Stimulated activated naive B cell treated with anti-CD40 and anti-IgM and Interleukin-4, amounts not matched to agents 10 μg/mL and 1 μg/mL and 100 μg/mL, for 72 hours (primary cell): ENCODE data around the gene CRADD.
A peak's percentile ranks its signal among the peaks of the same experiment; 100 is the strongest.
"Not testable (repeated sequence)": the region's sequence is repeated elsewhere in the genome, so short reads cannot be mapped to it uniquely, and the experiment has no call there.

Source experiments
- ATAC-seq, 2 donors: fragments of 150-1000 bp; cut with Tn5 transposase; replicated peaks; 2 replicates each; pipeline ENCODE4 v1.10.0; 2021; ENCODE audit warnings: moderate library complexity in 1 of 2
- DNase-seq: peaks from one replicate; pipeline ENCODE4 v3.0.0; 2021
- H3K27ac Mint-ChIP-seq: one replicate; pipeline ENCODE4 v1.8.0; 2022; ENCODE audit warnings: mild to moderate bottlenecking, mixed read lengths
- H3K27me3 Mint-ChIP-seq, 2 donors: one replicate each; pipeline ENCODE4 v1.8.0; 2022; ENCODE audit warnings: mixed read lengths in 2 of 2
- H3K36me3 Mint-ChIP-seq, 2 donors: one replicate each; pipeline ENCODE4 v1.8.0; 2022; ENCODE audit warnings: mixed read lengths in 2 of 2, mild to moderate bottlenecking in 1 of 2
- H3K4me1 Mint-ChIP-seq, 2 donors: one replicate each; pipeline ENCODE4 v1.8.0; 2022; ENCODE audit warnings: mixed read lengths in 2 of 2, mild to moderate bottlenecking in 1 of 2
- H3K4me3 Mint-ChIP-seq, 2 donors: one replicate each; pipeline ENCODE4 v1.8.0; 2022; ENCODE audit warnings: mild to moderate bottlenecking in 2 of 2, mixed read lengths in 2 of 2, moderate library complexity in 1 of 2
- H3K9me3 Mint-ChIP-seq, 2 donors: one replicate each; pipeline ENCODE4 v1.8.0; 2022; ENCODE audit warnings: mixed read lengths in 2 of 2, mild to moderate bottlenecking in 1 of 2

The CRADD gene

DNA sequence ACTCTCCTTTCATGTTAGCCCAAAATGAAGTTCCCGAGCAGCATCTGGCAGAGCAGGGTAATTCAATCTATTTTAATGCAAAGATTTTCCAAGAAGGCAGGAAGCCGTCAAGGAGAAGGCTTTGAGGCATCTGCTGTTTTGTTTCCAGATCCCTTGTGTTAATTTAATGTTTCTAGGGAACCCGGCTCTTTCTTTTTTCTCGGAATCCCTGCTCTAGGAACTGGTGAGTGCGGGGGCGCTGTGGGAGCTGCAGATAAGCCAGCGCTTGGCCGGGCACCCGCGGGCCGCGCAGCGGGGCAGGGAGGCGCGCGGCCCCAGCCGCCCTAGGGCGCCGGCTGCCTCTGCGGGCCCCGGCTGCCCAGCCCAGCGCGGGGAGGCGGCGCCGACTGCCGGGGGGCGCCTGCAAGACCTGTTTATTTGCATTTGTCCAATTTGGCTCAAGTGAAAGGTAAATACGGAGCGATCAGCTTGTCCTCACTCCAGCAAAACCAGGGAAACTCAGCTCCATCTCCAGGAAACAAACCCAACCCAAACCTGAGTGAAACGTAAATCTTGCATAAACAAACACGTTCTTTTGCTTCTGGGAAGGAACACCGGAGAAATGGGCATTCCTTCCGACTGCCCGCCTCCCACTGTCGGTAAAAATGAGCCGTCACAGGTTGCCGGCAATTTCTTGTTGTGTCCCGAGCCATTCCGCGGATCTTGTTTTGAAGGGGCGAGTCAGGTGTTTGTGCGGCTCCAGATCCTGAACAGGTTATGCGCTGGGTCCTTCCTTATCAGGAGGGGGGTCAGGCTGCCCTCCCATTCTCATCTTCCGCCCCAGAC lies 65.1 kb downstream of the CRADD start:
- H3K36me3 Mint-ChIP-seq = no peaks in the 10 kb centered on the region
- DNase-seq (peak; percentile 43), ATAC-seq (peak; percentile 95 to 96)
- H3K27ac Mint-ChIP-seq = peak overlapping the region; percentile 89
- H3K9me3 Mint-ChIP-seq = no peaks in the 10 kb centered on the region
- H3K27me3 Mint-ChIP-seq = peaks cover 0 to 4% of the 10 kb centered on the region in 2 donors
- peak overlapping the region; percentile 92 to 95 for H3K4me3 Mint-ChIP-seq
- peaks cover 21 to 32% of the 10 kb centered on the region in 2 donors for H3K4me1 Mint-ChIP-seq

DNA sequence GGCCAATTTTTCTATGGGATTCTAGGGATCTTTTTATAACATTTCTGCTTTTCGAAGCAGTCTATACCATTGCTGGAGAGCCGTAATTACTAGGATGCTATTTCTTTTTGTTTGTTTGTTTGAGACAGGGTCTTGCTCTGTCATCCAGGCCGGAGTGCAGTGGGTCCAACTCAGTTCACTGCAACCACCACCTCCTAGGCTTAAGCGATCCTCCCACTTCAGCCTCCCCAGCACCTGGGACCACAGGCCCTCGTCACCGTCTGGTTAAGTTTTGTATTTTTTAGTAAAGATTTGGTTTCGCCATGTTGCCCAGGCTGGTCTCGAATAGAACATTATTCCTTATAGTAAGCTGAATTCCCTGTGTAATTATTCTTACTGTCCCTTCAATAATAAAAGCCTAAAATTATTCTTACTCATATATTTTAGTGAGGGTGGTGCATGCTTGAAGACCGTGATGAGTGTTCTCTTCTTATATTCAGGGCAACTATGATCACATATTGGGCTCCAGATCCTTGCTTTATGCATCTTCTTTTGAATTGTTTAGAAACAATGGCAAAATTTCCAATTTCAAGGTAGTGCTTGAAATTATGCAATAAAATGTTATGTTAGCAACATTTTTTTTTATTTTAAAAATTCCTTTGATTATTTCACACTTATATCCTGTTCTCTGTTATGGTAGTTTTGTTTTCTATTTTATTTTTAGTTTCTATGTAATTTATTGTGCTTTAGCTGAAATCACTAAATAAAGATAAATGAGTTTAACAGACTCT lies 66.2 kb downstream of the CRADD start:
- H3K9me3 Mint-ChIP-seq = no peaks in the 10 kb centered on the region
- H3K4me1 Mint-ChIP-seq = peaks cover 13 to 23% of the 10 kb centered on the region in 2 donors
- DNase-seq = no peak
- H3K36me3 Mint-ChIP-seq = no peaks in the 10 kb centered on the region
- H3K27me3 Mint-ChIP-seq = peaks cover 0 to 4% of the 10 kb centered on the region in 2 donors
- peak overlapping the region; percentile 46 to 95 for H3K4me3 Mint-ChIP-seq
- peak overlapping the region; percentile 25 for H3K27ac Mint-ChIP-seq
- no peak for ATAC-seq

DNA sequence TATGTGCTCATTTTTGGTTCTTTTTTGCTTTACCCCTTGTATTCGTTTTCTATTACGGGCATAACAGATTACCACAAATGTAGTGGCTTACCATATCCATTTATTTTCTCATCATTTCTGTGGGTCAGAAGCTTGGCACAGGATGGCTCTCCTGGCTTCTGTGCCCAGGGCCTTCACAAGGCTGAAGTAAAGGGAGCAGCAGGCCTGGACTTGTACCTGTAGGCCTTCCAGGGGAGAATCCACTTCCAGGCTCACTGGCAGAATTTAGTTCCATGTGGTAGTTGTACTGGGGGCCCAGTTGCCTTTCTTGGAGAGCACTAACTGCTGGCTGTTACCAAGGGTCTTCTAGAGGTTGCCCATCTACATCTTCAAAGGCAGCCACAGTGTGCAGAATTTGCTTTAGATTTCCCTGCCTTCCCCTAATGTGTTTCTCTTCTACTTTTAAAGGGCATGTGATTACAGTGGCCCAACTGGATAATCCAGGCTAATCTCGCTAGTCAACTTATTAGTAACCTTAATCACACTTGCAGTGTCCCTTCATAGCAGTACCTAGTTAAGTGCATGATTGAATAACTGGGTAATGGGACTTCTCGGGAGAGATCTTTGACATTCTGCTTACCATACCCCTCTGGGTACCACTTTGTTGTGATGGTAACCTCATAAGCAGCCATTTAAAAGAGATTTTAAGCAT lies 67.0 kb downstream of the CRADD start:
- no peak overlapping the region for H3K4me3 Mint-ChIP-seq
- no peaks in the 10 kb centered on the region for H3K27me3 Mint-ChIP-seq
- no peaks in the 10 kb centered on the region for H3K9me3 Mint-ChIP-seq
- ATAC-seq = no peak
- peaks cover 10 to 19% of the 10 kb centered on the region in 2 donors for H3K4me1 Mint-ChIP-seq
- H3K36me3 Mint-ChIP-seq = no peaks in the 10 kb centered on the region
- H3K27ac Mint-ChIP-seq = no peak overlapping the region
- no peak for DNase-seq

DNA sequence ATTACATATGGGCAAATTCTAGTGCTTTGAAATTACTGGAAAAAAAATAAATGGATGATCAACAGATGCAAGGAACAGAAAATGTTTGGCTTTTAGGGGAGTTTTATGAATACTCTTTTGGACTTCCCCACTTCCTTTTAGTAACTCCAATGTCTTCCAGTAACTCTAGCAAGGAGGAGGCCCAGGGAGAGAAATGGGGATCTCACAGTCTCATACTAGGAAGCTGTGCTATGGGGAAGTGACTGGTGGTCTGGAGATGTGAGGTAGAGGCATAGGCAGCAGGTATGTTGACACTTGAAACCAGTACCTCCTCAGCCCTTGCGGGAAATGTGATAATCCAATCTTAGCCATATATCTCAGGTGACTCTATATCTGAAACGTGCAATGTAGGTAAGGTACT lies 68.1 kb downstream of the CRADD start:
- Mint-ChIP-seq H3K4me3 (no peak overlapping the region), H3K27me3 (no peaks in the 10 kb centered on the region), H3K4me1 (peaks cover 12 to 19% of the 10 kb centered on the region in 2 donors), H3K9me3 (no peaks in the 10 kb centered on the region), H3K36me3 (no peaks in the 10 kb centered on the region), H3K27ac (no peak overlapping the region)
- no peak for ATAC-seq
- no peak for DNase-seq

DNA sequence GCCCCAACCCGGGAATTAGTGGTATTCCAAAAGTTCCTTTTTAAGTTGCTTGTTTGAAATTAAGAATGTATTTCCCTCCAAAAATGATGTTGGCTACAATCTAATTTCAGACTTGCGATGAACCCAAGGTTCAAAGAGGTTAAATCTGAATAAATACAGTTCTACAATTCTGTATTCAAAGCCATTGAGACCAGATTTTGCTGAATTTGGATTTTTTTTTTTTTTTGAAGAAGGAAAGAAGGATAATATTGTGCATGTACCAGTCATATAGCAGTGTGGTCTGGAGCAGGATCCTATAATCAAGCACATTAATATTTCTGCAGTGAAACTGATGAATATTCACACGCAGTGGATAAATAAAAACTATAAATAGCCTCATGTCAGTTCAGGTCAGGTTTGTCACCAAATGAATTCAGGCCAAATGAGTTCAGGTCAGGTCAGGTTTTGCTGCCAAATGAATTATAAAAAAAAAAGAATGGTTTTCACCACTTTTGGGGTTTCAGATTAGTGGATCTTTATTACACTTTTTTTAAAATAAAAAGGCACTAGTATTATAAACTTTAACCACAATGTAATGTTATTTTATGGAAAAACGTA lies 69.5 kb downstream of the CRADD start:
- Mint-ChIP-seq H3K27ac (no peak overlapping the region), H3K4me3 (no peak overlapping the region), H3K4me1 (peaks cover 9 to 10% of the 10 kb centered on the region in 2 donors), H3K36me3 (no peaks in the 10 kb centered on the region), H3K27me3 (no peaks in the 10 kb centered on the region), H3K9me3 (no peaks in the 10 kb centered on the region)
- no peak for DNase-seq
- ATAC-seq = no peak

DNA sequence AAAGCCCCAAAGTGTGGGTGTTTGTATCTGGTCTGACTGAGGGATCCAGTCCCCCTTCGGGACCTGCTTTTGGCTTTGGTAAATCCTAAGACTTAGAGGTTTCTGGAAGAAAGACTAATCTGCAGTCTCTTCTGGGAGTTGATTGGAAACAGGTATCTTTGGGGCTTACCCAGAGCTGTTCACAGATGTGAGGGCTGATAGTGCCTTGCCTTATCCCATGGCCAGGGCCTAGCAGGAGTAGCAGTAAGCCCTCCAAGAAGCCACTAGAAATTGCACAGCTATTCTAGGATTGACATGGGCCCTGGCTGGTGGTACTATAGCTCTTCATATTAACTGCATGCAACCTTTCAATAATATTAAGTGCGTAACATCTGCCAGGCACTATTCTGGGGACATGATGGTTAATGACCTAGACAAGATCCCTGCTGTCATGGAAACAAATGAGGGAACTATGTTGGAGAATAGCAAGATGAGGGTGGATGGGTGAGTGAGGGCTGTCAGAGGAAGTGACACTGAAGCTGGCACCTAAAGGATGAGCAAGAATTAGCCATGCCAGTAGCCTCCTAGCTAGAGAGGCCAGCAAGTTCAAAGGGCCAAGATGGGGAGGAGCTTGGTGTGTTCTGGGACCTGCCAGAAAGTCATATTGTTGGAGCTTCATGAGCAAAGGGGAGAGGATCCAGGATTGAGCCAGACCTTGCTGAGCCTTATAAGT lies 71.7 kb downstream of the CRADD start:
- DNase-seq (no peak), ATAC-seq (no peak)
- H3K27me3 Mint-ChIP-seq = no peaks in the 10 kb centered on the region
- peaks cover 0 to 7% of the 10 kb centered on the region in 2 donors for H3K4me1 Mint-ChIP-seq
- H3K9me3 Mint-ChIP-seq = peaks cover 6 to 7% of the 10 kb centered on the region in 2 donors
- H3K4me3 Mint-ChIP-seq = no peak overlapping the region
- H3K36me3 Mint-ChIP-seq = peaks cover 5 to 11% of the 10 kb centered on the region in 2 donors
- H3K27ac Mint-ChIP-seq = no peak overlapping the region

DNA sequence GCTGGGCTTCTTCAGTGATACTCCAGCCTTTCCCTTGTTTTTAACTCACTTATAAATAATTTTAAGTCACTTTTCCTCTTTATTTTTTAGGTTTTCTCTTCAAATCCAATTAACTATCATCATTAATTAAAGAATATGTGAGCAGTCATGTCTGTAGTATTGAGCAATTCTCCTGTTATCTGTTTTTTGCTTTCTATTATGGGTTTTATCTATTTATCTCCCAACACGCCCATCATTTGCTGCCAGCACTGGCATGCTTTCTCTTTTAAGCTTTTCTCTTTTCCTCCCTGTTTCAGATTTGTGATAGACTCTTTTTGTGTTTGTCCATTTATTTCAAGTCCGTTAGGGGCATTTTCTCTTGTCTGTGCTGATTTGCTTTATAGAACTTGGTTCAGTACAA lies 72.3 kb downstream of the CRADD start:
- peaks cover 10 to 15% of the 10 kb centered on the region in 2 donors for H3K36me3 Mint-ChIP-seq
- no peak overlapping the region for H3K27ac Mint-ChIP-seq

DNA sequence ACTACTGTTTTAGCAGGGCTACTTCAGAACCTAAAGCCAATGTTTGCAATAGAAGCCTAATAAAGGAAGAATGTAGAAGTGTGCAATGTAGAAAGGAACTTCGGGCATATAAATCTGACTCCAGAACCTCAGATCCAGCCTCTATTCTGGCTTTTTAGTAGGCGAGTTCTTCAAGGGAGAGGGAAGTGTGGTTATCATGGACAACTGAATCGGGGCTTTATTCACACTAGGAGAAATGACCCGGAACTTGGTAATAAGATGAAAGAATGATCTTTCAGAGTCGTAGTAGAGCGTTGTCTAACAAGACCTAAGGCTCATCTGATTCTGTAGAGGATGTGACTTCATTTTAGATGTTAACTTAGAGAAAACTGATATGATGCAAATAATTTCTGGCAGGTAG lies 72.9 kb downstream of the CRADD start:
- Mint-ChIP-seq H3K27me3 (no peaks in the 10 kb centered on the region), H3K36me3 (peaks cover 14 to 20% of the 10 kb centered on the region in 2 donors), H3K4me1 (peaks cover 0 to 7% of the 10 kb centered on the region in 2 donors), H3K4me3 (no peak overlapping the region), H3K27ac (no peak overlapping the region), H3K9me3 (peaks cover 13 to 14% of the 10 kb centered on the region in 2 donors)
- ATAC-seq (no peak), DNase-seq (no peak)

More for the DNA sequence above, 72.3 kb downstream of the CRADD start:
- ATAC-seq (no peak), DNase-seq (no peak)
- Mint-ChIP-seq H3K27me3 (no peaks in the 10 kb centered on the region), H3K4me1 (peaks cover 0 to 7% of the 10 kb centered on the region in 2 donors), H3K9me3 (peaks cover 9 to 10% of the 10 kb centered on the region in 2 donors), H3K4me3 (no peak overlapping the region)

DNA sequence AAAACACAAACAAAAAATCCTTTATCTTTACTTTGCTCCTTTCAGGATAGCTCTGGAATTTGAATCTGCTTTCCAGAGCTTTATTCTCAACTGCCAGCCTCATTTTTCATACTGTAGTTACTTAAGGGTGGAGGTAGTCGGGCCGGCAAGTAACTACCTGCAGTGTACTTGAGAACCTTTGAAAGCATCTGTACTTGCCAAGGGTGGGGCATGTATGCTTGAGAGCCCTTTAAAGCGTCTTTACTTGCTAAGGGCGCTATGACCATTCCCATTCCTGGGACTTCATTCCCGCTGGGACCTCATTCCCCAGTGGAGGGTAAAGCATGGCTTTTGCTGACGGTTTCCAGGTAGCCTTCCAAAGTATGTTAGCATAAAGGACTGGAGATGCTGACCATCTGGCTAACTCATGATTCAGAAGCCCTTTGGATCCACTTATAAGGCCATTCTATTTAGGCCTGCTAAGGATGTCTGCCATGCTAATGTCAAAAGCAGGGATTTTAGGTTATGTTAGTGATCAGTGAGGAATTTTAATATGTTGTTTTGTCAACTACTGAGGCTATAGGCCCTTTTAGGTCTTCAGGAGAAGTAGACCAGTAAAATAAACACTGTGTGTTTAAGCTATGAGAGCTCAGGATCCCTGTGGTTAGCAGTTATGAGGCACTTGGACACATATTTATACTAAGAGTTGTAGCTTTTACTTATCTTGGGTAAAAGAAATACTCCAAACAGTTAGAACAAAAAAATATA lies 74.9 kb downstream of the CRADD start:
- DNase-seq (no peak), ATAC-seq (no peak)
- Mint-ChIP-seq H3K4me1 (peaks cover 0 to 3% of the 10 kb centered on the region in 2 donors), H3K27ac (no peak overlapping the region), H3K27me3 (no peaks in the 10 kb centered on the region), H3K9me3 (peaks cover 13 to 14% of the 10 kb centered on the region in 2 donors), H3K4me3 (no peak overlapping the region), H3K36me3 (peaks cover 14 to 20% of the 10 kb centered on the region in 2 donors)

DNA sequence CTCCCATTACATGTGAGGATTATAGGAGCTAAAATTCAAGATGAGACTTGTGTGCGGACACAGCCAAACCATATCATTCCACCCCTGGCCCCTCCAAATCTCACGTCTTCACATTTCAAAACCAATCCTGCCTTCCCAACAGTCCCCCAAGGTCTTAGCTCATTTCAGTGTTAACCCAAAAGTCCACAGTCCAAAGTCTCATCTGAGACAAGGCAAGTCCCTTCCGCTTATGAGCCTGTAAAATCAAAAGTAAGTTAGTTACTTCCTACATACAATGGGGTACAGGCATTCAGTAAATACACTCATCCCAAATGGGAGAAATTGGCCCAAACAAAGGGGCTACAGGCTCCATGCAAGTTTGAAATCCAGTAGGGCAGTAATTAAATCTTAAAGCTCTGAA lies 76.1 kb downstream of the CRADD start:
- no peak overlapping the region for H3K27ac Mint-ChIP-seq
- peaks cover 14 to 20% of the 10 kb centered on the region in 2 donors for H3K36me3 Mint-ChIP-seq
- ATAC-seq (no peak), DNase-seq (no peak)
- H3K27me3 Mint-ChIP-seq = no peaks in the 10 kb centered on the region
- H3K9me3 Mint-ChIP-seq = peaks cover 13 to 14% of the 10 kb centered on the region in 2 donors
- H3K4me3 Mint-ChIP-seq = no peak overlapping the region
- peaks cover 5 to 6% of the 10 kb centered on the region in 2 donors for H3K4me1 Mint-ChIP-seq

DNA sequence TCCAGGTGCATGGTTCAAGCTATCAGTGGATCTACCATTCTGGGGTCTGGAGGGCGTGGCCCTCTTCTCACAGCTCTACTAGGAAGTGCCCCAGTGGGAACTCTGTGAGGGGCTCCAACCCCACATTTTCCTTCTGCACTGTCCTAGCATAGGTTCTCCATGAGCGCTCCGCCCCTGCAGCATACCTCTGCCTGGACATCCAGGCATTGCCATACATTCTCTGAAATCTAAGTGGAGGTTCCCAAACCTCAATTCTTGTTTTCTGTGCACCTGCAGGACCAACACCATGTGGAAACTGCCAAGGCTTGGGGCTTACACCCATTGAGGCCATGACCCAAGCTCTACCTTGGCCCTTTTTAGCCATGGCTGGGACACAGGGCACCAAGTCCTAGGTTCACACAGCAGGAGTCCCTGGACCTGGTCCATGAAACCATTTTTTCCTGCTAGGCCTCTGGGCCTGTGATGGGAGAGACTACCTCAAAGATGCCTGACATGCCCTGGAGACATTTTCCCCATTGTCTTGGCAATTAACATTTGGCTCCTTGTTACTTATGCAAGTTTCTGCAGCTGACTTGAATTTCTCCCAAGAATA lies 76.8 kb downstream of the CRADD start:
- no peak for ATAC-seq
- H3K27me3 Mint-ChIP-seq = no peaks in the 10 kb centered on the region
- no peak overlapping the region for H3K4me3 Mint-ChIP-seq
- peaks cover 5 to 6% of the 10 kb centered on the region in 2 donors for H3K4me1 Mint-ChIP-seq
- H3K27ac Mint-ChIP-seq = no peak overlapping the region
- DNase-seq = no peak
- H3K36me3 Mint-ChIP-seq = peaks cover 14 to 20% of the 10 kb centered on the region in 2 donors
- peaks cover 13 to 14% of the 10 kb centered on the region in 2 donors for H3K9me3 Mint-ChIP-seq

DNA sequence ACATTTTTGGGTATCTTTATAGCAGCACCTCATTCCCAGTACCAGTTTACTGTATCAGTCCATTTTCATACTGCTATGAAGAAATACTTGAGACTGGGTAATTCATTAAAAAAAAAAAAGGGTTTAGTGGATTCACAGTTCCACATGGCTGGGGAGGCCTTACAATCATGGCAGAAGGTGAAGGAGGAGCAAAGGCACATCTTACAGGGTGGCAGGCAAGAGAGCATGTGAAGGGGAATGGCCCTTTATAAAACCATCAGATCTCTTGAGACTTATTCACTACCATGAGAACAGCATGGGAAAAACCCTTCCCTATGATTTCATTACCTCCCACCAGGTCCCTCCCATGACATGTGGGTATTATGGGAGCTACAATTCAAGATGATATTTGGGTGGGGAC lies 77.7 kb downstream of the CRADD start:
- not testable (repeated sequence) for H3K27me3 Mint-ChIP-seq, H3K4me3 Mint-ChIP-seq, H3K27ac Mint-ChIP-seq, ATAC-seq, DNase-seq
- Mint-ChIP-seq H3K4me1 (peaks cover 7 to 12% of the 10 kb centered on the region in 2 donors), H3K36me3 (peaks cover 14 to 20% of the 10 kb centered on the region in 2 donors), H3K9me3 (peaks cover 13 to 14% of the 10 kb centered on the region in 2 donors)
